Upper lobe of left lung (tissue), 6 donors: ENCODE results near the gene EPC1. TPM values are rescaled to one million over a fixed set of nuclear protein-coding genes. Genes with fewer than 3 reads are reported as not detected.

ENCODE experiments used
- ATAC-seq, 2 donors: fragments of 200-7000 bp; cut with Tn5 transposase; one replicate each; pipeline ENCODE4 v1.9.1; 2022; ENCODE audit warnings: mild to moderate bottlenecking in 2 of 2, moderate library complexity in 2 of 2; ENCODE audit not compliant: low FRiP score in 2 of 2
- DNase-seq, 2 donors: peaks; one replicate each; pipeline ENCODE4 v3.0.0-alpha.2; 2019 to 2020
- H3K27ac ChIP-seq, 4 donors: fragments of 200-600 bp; sonication (generic); one replicate each; pipeline ENCODE4 v1.5.1; 2016 to 2019
- H3K27me3 ChIP-seq, 4 donors: fragments of 200-600 bp; sonication (generic); one replicate each; pipeline ENCODE4 v1.5.1; 2017 to 2019
- H3K36me3 ChIP-seq, 4 donors: fragments of 200-600 bp; sonication (generic); one replicate each; pipeline ENCODE4 v1.5.1; 2016 to 2019
- H3K4me1 ChIP-seq, 4 donors: fragments of 200-600 bp; sonication (generic); one replicate each; pipeline ENCODE4 v1.5.1; 2018 to 2019
- H3K4me3 ChIP-seq, 4 donors: fragments of 200-600 bp; sonication (generic); one replicate each; pipeline ENCODE4 v1.5.1; 2017 to 2019; ENCODE audit warnings: mild to moderate bottlenecking in 2 of 4, moderate library complexity in 1 of 4
- H3K9me3 ChIP-seq, 4 donors: fragments of 200-600 bp; sonication (generic); one replicate each; pipeline ENCODE4 v1.5.1; 2018 to 2019
- CTCF ChIP-seq, 6 experiments: fragments of 450-650 bp in 4 of 6; fragments of 200-600 bp in 2 of 6; sonication (generic) in 2 of 6; IDR thresholded peaks; one replicate each; pipeline ENCODE4 v1.5.1; 2016 to 2019; ENCODE audit warnings: antibody characterized with exemption in 6 of 6
- EP300 ChIP-seq, 4 donors: sonication (generic); formaldehyde crosslinking; IDR thresholded peaks; one replicate each; pipeline ENCODE4 v1.5.1; 2017; ENCODE audit warnings: antibody characterized with exemption in 4 of 4, control low read depth in 2 of 4
- POLR2A ChIP-seq, 4 donors: fragments of 450-650 bp; IDR thresholded peaks; one replicate each; pipeline ENCODE4 v1.5.1; 2016 to 2017; ENCODE audit warnings: antibody characterized with exemption in 4 of 4, mild to moderate bottlenecking in 2 of 4
- POLR2AphosphoS5 ChIP-seq, 2 donors: sonication (generic); formaldehyde crosslinking; IDR thresholded peaks; one replicate each; pipeline ENCODE4 v1.5.1; 2017; ENCODE audit warnings: antibody characterized with exemption in 2 of 2
- WGBS, 2 donors: methylation state at CpG; one replicate each; pipeline ENCODE4 v1.1.5; 2017 to 2018; 5-methylcytosine and 5-hydroxymethylcytosine counted together
- total RNA-seq, 6 donors: library from RNA; depleted of rRNA in 4 of 6; stranded (reverse); fragments of >200 nt in 4 of 6; gene quantifications; one replicate each; pipeline versions ENCODE4 v1.1.0 to v1.2.1, GENCODE V29; 2016 to 2021
- donor health status: DM: no; HTN: no; CAD: no; lungs with moderate emphysema.
- donor health status: DM: no; HTN: yes; CAD: no; lungs with severe emphysema.

Gene EPC1
- total RNA-seq, 6 donors from 2014 or later = 26.2 to 82.8 (median 36.7) TPM

GRCh38 chr10:32373031-32373430 lies 26.1 kb upstream of the EPC1 start:
- Histone ChIP-seq H3K9me3 (no peaks in the 10 kb centered on the region), H3K36me3 (no peaks in the 10 kb centered on the region), H3K4me3 (no peak overlapping the region), H3K27ac (no peak overlapping the region), H3K4me1 (peaks cover 17 to 57% (median 22%) of the 10 kb centered on the region in 4 donors), H3K27me3 (no peaks in the 10 kb centered on the region)
- TF ChIP-seq POLR2A (IDR thresholded peaks at IDR 0.05) (no peak), CTCF (IDR thresholded peaks at IDR 0.05) (no peak), EP300 (IDR thresholded peaks at IDR 0.05) (no peak), POLR2AphosphoS5 (IDR thresholded peaks at IDR 0.05) (no peak)
- ATAC-seq (no peak), DNase-seq (no peak)

- H3K27ac ChIP-seq = no peak overlapping the region
- DNase-seq = peak in 1 of 2 donors; percentile 30
- peaks cover 23 to 65% (median 28%) of the 10 kb centered on the region in 4 donors for H3K4me1 ChIP-seq
- H3K27me3 ChIP-seq = no peaks in the 10 kb centered on the region
- 91 to 94% methylated on average over 10 of the region's 10 CpGs for WGBS, 2 donors
- no peak for ATAC-seq
- H3K36me3 ChIP-seq = no peaks in the 10 kb centered on the region
- no peaks in the 10 kb centered on the region for H3K9me3 ChIP-seq
- TF ChIP-seq EP300 (IDR thresholded peaks at IDR 0.05) (no peak), POLR2A (IDR thresholded peaks at IDR 0.05) (no peak), POLR2AphosphoS5 (IDR thresholded peaks at IDR 0.05) (no peak), CTCF (IDR thresholded peaks at IDR 0.05) (no peak)
- H3K4me3 ChIP-seq = no peak overlapping the region
These were observed 25.3 kb upstream of the EPC1 start for GRCh38 chr10:32372000-32372875.

GRCh38 chr10:32371101-32371500 lies 24.1 kb upstream of the EPC1 start:
- 92 to 93% methylated on average over 1 of the region's 1 CpG for WGBS, 2 donors
- Histone ChIP-seq H3K4me3 (no peak overlapping the region), H3K36me3 (no peaks in the 10 kb centered on the region), H3K27me3 (no peaks in the 10 kb centered on the region), H3K9me3 (no peaks in the 10 kb centered on the region), H3K4me1 (peaks cover 20 to 62% (median 28%) of the 10 kb centered on the region in 4 donors), H3K27ac (no peak overlapping the region)
- DNase-seq = no peak
- TF ChIP-seq EP300 (IDR thresholded peaks at IDR 0.05) = no peak
- no peak for TF ChIP-seq CTCF (IDR thresholded peaks at IDR 0.05)
- TF ChIP-seq POLR2A (IDR thresholded peaks at IDR 0.05) = no peak
- no peak for TF ChIP-seq POLR2AphosphoS5 (IDR thresholded peaks at IDR 0.05)
- no peak for ATAC-seq

GRCh38 chr10:32367793-32368453 lies 21.0 kb upstream of the EPC1 start:
- TF ChIP-seq POLR2A (IDR thresholded peaks at IDR 0.05) (no peak), POLR2AphosphoS5 (IDR thresholded peaks at IDR 0.05) (no peak), CTCF (IDR thresholded peaks at IDR 0.05) (peak; percentile 49 to 76 (median 74)), EP300 (IDR thresholded peaks at IDR 0.05) (no peak)
- Histone ChIP-seq H3K27ac (peak overlapping the region in 1 of 4 donors; percentile 73), H3K4me1 (peaks cover 4 to 39% (median 21%) of the 10 kb centered on the region in 4 donors), H3K36me3 (no peaks in the 10 kb centered on the region), H3K4me3 (peak overlapping the region in 1 of 4 donors; percentile 21), H3K9me3 (no peaks in the 10 kb centered on the region), H3K27me3 (no peaks in the 10 kb centered on the region)
- ATAC-seq (peak; percentile 80 to 88), DNase-seq (peak in 1 of 2 donors; percentile 65)
- WGBS, 2 donors = 28 to 33% methylated on average over 7 of the region's 7 CpGs
